B cell (primary cell): ENCODE results near the gene TBC1D4.

ENCODE experiments used
- EZH2 ChIP-seq: IDR thresholded peaks from 2 replicates; pipeline ENCODE4 v1.6.1; 2012; ENCODE audit warnings: borderline replicate concordance, low read depth, mild to moderate bottlenecking, moderate library complexity, low read length; ENCODE audit not compliant: insufficient read depth, poor library complexity, severe bottlenecking
- TF ChIP-seq, protein P1 (sequence below): fragments of 200-600 bp; IDR thresholded peaks from one replicate; pipeline ENCODE4 v1.8.0; 2022; ENCODE audit warnings: antibody characterized with exemption, mild to moderate bottlenecking

GRCh38 chr13:75447493-75447892 is 34.5 kb downstream of the TBC1D4 start:
- TF ChIP-seq, protein P1, sequence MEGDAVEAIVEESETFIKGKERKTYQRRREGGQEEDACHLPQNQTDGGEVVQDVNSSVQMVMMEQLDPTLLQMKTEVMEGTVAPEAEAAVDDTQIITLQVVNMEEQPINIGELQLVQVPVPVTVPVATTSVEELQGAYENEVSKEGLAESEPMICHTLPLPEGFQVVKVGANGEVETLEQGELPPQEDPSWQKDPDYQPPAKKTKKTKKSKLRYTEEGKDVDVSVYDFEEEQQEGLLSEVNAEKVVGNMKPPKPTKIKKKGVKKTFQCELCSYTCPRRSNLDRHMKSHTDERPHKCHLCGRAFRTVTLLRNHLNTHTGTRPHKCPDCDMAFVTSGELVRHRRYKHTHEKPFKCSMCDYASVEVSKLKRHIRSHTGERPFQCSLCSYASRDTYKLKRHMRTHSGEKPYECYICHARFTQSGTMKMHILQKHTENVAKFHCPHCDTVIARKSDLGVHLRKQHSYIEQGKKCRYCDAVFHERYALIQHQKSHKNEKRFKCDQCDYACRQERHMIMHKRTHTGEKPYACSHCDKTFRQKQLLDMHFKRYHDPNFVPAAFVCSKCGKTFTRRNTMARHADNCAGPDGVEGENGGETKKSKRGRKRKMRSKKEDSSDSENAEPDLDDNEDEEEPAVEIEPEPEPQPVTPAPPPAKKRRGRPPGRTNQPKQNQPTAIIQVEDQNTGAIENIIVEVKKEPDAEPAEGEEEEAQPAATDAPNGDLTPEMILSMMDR: no peak
- no peak for TF ChIP-seq EZH2
